SK-N-SH treated with all-trans-retinoic acid at 6 μM for 48 hours (cell line): ENCODE measurements around the gene CD163L1.

Source experiments
- ATAC-seq: fragments of 200-7000 bp; cut with Tn5 transposase; 3 replicates; pipeline ENCODE4 v1.9.1; 2020; ENCODE audit warnings: mild to moderate bottlenecking, moderate library complexity
- ARNTL ChIP-seq: fragments of 450-650 bp; formaldehyde crosslinking; IDR thresholded peaks from 2 replicates; pipeline ENCODE4 v1.5.0; 2020; ENCODE audit warnings: low read depth, mild to moderate bottlenecking, moderate library complexity, borderline replicate concordance
- BACH2 ChIP-seq: fragments of 250-450 bp; sonication (Bioruptor Pico); IDR thresholded peaks from 2 replicates; pipeline ENCODE4 v1.9.0; 2021; ENCODE audit warnings: mild to moderate bottlenecking, borderline replicate concordance
- CREB5 ChIP-seq: fragments of 250-450 bp; sonication (Bioruptor Pico); IDR thresholded peaks from 2 replicates; pipeline ENCODE4 v1.5.1; 2020; ENCODE audit warnings: low read depth, mild to moderate bottlenecking, moderate library complexity
- CSDC2 ChIP-seq: fragments of 250-450 bp; sonication (Bioruptor Pico); IDR thresholded peaks from 2 replicates; pipeline ENCODE4 v1.5.0; 2020; ENCODE audit warnings: mild to moderate bottlenecking, moderate library complexity
- CSRNP3 ChIP-seq: fragments of 250-450 bp; sonication (Bioruptor Pico); IDR thresholded peaks from 2 replicates; pipeline ENCODE4 v1.5.1; 2021; ENCODE audit warnings: mild to moderate bottlenecking, moderate library complexity
- ESRRG ChIP-seq: fragments of 250-450 bp; sonication (Bioruptor Pico); IDR thresholded peaks from 2 replicates; pipeline ENCODE4 v1.6.1; 2021; ENCODE audit warnings: mild to moderate bottlenecking
- GLIS3 ChIP-seq: fragments of 250-450 bp; sonication (Bioruptor Pico); IDR thresholded peaks from 2 replicates; pipeline ENCODE4 v1.5.0; 2020; ENCODE audit warnings: mild to moderate bottlenecking, moderate library complexity
- ISL1 ChIP-seq: fragments of 250-450 bp; sonication (Bioruptor Pico); IDR thresholded peaks from 2 replicates; pipeline ENCODE4 v2.1.2; 2022; ENCODE audit warnings: mild to moderate bottlenecking, moderate library complexity
- OSR1 ChIP-seq: fragments of 250-450 bp; sonication (Bioruptor Pico); IDR thresholded peaks from 2 replicates; pipeline ENCODE4 v1.8.0; 2022; ENCODE audit warnings: moderate library complexity, mild to moderate bottlenecking, inconsistent platforms
- PATZ1 ChIP-seq: fragments of 250-450 bp; sonication (Bioruptor Pico); IDR thresholded peaks from 2 replicates; pipeline ENCODE4 v1.8.0; 2020; ENCODE audit warnings: mild to moderate bottlenecking, moderate library complexity, borderline replicate concordance
- POU6F1 ChIP-seq: fragments of 250-450 bp; sonication (Bioruptor Pico); IDR thresholded peaks from 2 replicates; pipeline ENCODE4 v1.8.0; 2021; ENCODE audit warnings: low read depth, mild to moderate bottlenecking, moderate library complexity, borderline replicate concordance
- PPARA ChIP-seq: fragments of 250-450 bp; sonication (Bioruptor Pico); IDR thresholded peaks from 2 replicates; pipeline ENCODE4 v1.5.0; 2020; ENCODE audit warnings: mild to moderate bottlenecking, borderline replicate concordance
- SNAI2 ChIP-seq: fragments of 250-450 bp; sonication (Bioruptor Pico); IDR thresholded peaks from 2 replicates; pipeline ENCODE4 v1.5.0; 2020; ENCODE audit warnings: mild to moderate bottlenecking, moderate library complexity
- TCF4 ChIP-seq: fragments of 250-450 bp; sonication (Bioruptor Pico); IDR thresholded peaks from 2 replicates; pipeline ENCODE4 v1.8.0; 2021; ENCODE audit warnings: mild to moderate bottlenecking, moderate library complexity, borderline replicate concordance
- TOX ChIP-seq: fragments of 250-450 bp; sonication (Bioruptor Pico); IDR thresholded peaks from 2 replicates; pipeline ENCODE4 v1.8.0; 2021; ENCODE audit warnings: mild to moderate bottlenecking, moderate library complexity, borderline replicate concordance
- TSHZ2 ChIP-seq: fragments of 250-450 bp; sonication (Bioruptor Pico); IDR thresholded peaks from 2 replicates; pipeline ENCODE4 v1.5.0; 2020; ENCODE audit warnings: mild to moderate bottlenecking, moderate library complexity
- ZC3H10 ChIP-seq: fragments of 250-450 bp; sonication (Bioruptor Pico); IDR thresholded peaks from 2 replicates; pipeline ENCODE4 v1.5.1; 2021; ENCODE audit warnings: mild to moderate bottlenecking, moderate library complexity
- ZFP3 ChIP-seq: fragments of 250-450 bp; sonication (Bioruptor Pico); IDR thresholded peaks from 2 replicates; pipeline ENCODE4 v1.5.0; 2020; ENCODE audit warnings: mild to moderate bottlenecking, moderate library complexity
- ZFP30 ChIP-seq: fragments of 450-650 bp; formaldehyde crosslinking; IDR thresholded peaks from 2 replicates; pipeline ENCODE4 v1.5.0; 2022; ENCODE audit warnings: mild to moderate bottlenecking, moderate library complexity
- ZNF565 ChIP-seq: fragments of 450-650 bp; formaldehyde crosslinking; conservative IDR thresholded peaks from 2 replicates; pipeline ENCODE4 v1.5.0; 2020; ENCODE audit warnings: low read depth, mild to moderate bottlenecking, moderate library complexity
- ZNF70 ChIP-seq: fragments of 450-650 bp; formaldehyde crosslinking; IDR thresholded peaks from 2 replicates; pipeline ENCODE4 v1.5.0; 2020; ENCODE audit warnings: mild to moderate bottlenecking, moderate library complexity
- ZNF8 ChIP-seq: fragments of 450-650 bp; formaldehyde crosslinking; IDR thresholded peaks from 2 replicates; pipeline ENCODE4 v1.5.0; 2020; ENCODE audit warnings: mild to moderate bottlenecking, moderate library complexity

The CD163L1 gene

GRCh38 chr12:7352661-7353060, 91.3 kb downstream of the CD163L1 start (continued):
- TF ChIP-seq PPARA (CRISPR knock-in tag): no peak
- no peak for TF ChIP-seq TOX (CRISPR knock-in tag)
- TF ChIP-seq ZFP3 (CRISPR knock-in tag): no peak
- no peak for TF ChIP-seq OSR1 (CRISPR knock-in tag)
- no peak for TF ChIP-seq PATZ1 (CRISPR knock-in tag)
- TF ChIP-seq ZFP30 (CRISPR knock-in tag): no peak
- TF ChIP-seq ZNF70 (CRISPR knock-in tag): no peak
- TF ChIP-seq ESRRG (CRISPR knock-in tag): no peak

- TF ChIP-seq PPARA (CRISPR knock-in tag): no peak
- TF ChIP-seq ESRRG (CRISPR knock-in tag): no peak
- TF ChIP-seq ZNF565 (CRISPR knock-in tag): no peak
- no peak for TF ChIP-seq ZFP3 (CRISPR knock-in tag)
- no peak for TF ChIP-seq TSHZ2 (CRISPR knock-in tag)
- no peak for TF ChIP-seq POU6F1 (CRISPR knock-in tag)
- no peak for TF ChIP-seq CSDC2 (CRISPR knock-in tag)
- no peak for TF ChIP-seq ZFP30 (CRISPR knock-in tag)
- TF ChIP-seq CREB5 (CRISPR knock-in tag): no peak
- TF ChIP-seq GLIS3: no peak
- TF ChIP-seq ARNTL (CRISPR knock-in tag): no peak
- TF ChIP-seq BACH2: no peak
- TF ChIP-seq, all 23 proteins: peak for 0
- no peak for ATAC-seq
Measured at GRCh38 chr12:7351177-7351576, 92.8 kb downstream of the CD163L1 start.

GRCh38 chr12:7349418-7349817, 94.5 kb downstream of the CD163L1 start:
- no peak for TF ChIP-seq OSR1 (CRISPR knock-in tag)
- no peak for TF ChIP-seq ZNF8
- TF ChIP-seq CREB5 (CRISPR knock-in tag): no peak
- TF ChIP-seq GLIS3: no peak
- TF ChIP-seq TCF4 (CRISPR knock-in tag): no peak
- no peak for TF ChIP-seq ZNF565 (CRISPR knock-in tag)
- TF ChIP-seq CSRNP3 (CRISPR knock-in tag): no peak
- no peak for TF ChIP-seq TOX (CRISPR knock-in tag)
- TF ChIP-seq TSHZ2 (CRISPR knock-in tag): no peak
- TF ChIP-seq POU6F1 (CRISPR knock-in tag): no peak
- no peak for TF ChIP-seq ZC3H10 (CRISPR knock-in tag)
- no peak for TF ChIP-seq ESRRG (CRISPR knock-in tag)
- no peak for TF ChIP-seq SNAI2 (CRISPR knock-in tag)
- TF ChIP-seq ARNTL (CRISPR knock-in tag): no peak
- TF ChIP-seq ZNF70 (CRISPR knock-in tag): no peak
- no peak for TF ChIP-seq CSDC2 (CRISPR knock-in tag)
- no peak for TF ChIP-seq ZFP30 (CRISPR knock-in tag)
- TF ChIP-seq ISL1 (CRISPR knock-in tag): no peak
- no peak for ATAC-seq
